Stimulated activated CD8-positive, alpha-beta memory T cell treated with anti-CD3 and anti-CD28 coated beads, Interleukin-15, amount 100 ng/mL, for 1 hour (primary cell): ENCODE results near the gene RHBDD3.
A peak's percentile ranks its signal among the peaks of the same experiment; 100 is the strongest.

Experiments
- DNase-seq: peaks from one replicate; pipeline ENCODE4 v3.0.0-alpha.2; 2020; ENCODE audit warnings: low read depth

The RHBDD3 gene

GRCh38 chr22:29267858-29268510 is at the start of gene RHBDD3, which contains the start of gene EWSR1:
TSS of gene RHBDD3 (minus strand) at chr22:29267981. CDS start at chr22:29265626, 2,355 bp downstream.
TSS of gene EWSR1 (plus strand) at chr22:29268268. CDS start at chr22:29268337, 69 bp downstream.
- peak; percentile 94 for DNase-seq

GRCh38 chr22:29316141-29316828 is 48.5 kb upstream of the RHBDD3 start:
- no peak for DNase-seq

- DNase-seq = no peak
Observed at GRCh38 chr22:29315286-29316140, 47.7 kb upstream of the RHBDD3 start, which contains the start of gene RASL10A. TSS of gene RASL10A (minus strand) at chr22:29315697. CDS start at chr22:29315246, 451 bp downstream.

- DNase-seq = no peak
Observed at GRCh38 chr22:29314537-29315285, 46.9 kb upstream of the RHBDD3 start.

GRCh38 chr22:29313576-29314466 is 46.0 kb upstream of the RHBDD3 start:
- no peak for DNase-seq

GRCh38 chr22:29313126-29313575 is 45.4 kb upstream of the RHBDD3 start:
- DNase-seq = no peak

- DNase-seq = no peak
Observed at GRCh38 chr22:29312218-29313125, 44.7 kb upstream of the RHBDD3 start.

- no peak for DNase-seq
Observed at GRCh38 chr22:29311464-29312217, 43.9 kb upstream of the RHBDD3 start.

GRCh38 chr22:29310863-29311339 is 43.1 kb upstream of the RHBDD3 start:
- peak; percentile 25 for DNase-seq

- DNase-seq = no peak
Observed at GRCh38 chr22:29310065-29310862, 42.5 kb upstream of the RHBDD3 start.

- DNase-seq = no peak
Observed at GRCh38 chr22:29309332-29310064, 41.7 kb upstream of the RHBDD3 start.

GRCh38 chr22:29308791-29309262 is 41.0 kb upstream of the RHBDD3 start:
- no peak for DNase-seq

GRCh38 chr22:29308148-29308790 is 40.5 kb upstream of the RHBDD3 start:
- DNase-seq = no peak

- no peak for DNase-seq
Observed at GRCh38 chr22:29307596-29308147, 39.9 kb upstream of the RHBDD3 start.

GRCh38 chr22:29306835-29307595 is 39.2 kb upstream of the RHBDD3 start:
- DNase-seq = no peak
